ENCODE measurements around the gene ZBTB20. TPM values are rescaled to one million over a fixed set of nuclear protein-coding genes. Genes with fewer than 3 reads are reported as not detected.

Gene ZBTB20
- total RNA-seq, 1 experiment from 2014 or later = 26.5 TPM

DNA sequence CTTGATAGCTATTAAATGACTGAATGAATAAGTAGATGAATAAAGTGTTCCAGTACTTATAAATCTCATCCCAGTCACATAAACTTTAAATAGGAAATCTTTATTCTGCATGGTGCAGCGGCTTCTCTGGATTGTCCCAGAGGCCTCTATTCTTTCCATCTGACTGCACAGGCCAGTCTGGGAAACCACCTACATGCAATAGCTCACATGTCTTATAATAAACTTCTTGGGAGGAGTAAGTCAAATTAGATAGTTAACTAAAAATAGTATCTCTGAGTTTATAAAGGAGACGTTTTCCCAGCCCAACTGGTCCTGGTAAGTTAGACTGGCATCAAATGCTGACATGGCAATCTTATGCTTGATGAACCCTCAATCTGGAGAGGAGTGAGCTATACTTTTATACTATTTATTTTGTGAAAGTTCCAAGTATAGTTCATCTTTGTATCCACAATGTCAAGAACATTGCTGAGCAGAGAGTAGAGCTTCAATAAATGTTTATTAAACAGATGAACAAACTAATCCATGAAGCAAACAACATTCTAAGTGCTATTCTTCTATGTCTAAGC is 435.7 kb downstream of the ZBTB20 start:
- no peak for DNase-seq
- Histone ChIP-seq H3K79me2 (ENCODE audit: low read depth) (no peaks in the 10 kb centered on the region), H3K9me2 (ENCODE audit: insufficient read depth) (no peaks in the 10 kb centered on the region), H3K27ac (no peak overlapping the region), H3F3A (ENCODE audit: insufficient read depth, low read depth) (no peaks in the 10 kb centered on the region), H3K27me3 (ENCODE audit: insufficient read depth, low read depth) (no peaks in the 10 kb centered on the region), H3K9me3 (ENCODE audit: insufficient read depth, low read depth) (no peaks in the 10 kb centered on the region), H4K20me1 (ENCODE audit: insufficient read depth) (no peaks in the 10 kb centered on the region), H3K4me3 (no peak overlapping the region), H3K4me1 (replicated peaks; ENCODE audit: insufficient read depth) (peaks cover 27% of the 10 kb centered on the region), H3K4me2 (no peak overlapping the region), H2AFZ (no peak overlapping the region), H3K36me3 (ENCODE audit: low read depth) (no peaks in the 10 kb centered on the region)
- POLR2A ChIA-PET (ENCODE audit: unreplicated experiment) = no interaction called here
- intact Hi-C loops (cut with micrococcal nuclease; ENCODE audit: unreplicated experiment) = no loop called here
- TF ChIP-seq CTCF (conservative IDR thresholded peaks at IDR 0.05) = no peak
- TF ChIP-seq EZH2 (IDR thresholded peaks at IDR 0.05; ENCODE audit: low read depth) = no peak
- no TSS peak for BruUV-seq (replicated peaks)
- CTCF ChIA-PET = no interaction called here

GRCh38 chr3:114709102-114709501 is 438.0 kb downstream of the ZBTB20 start:
- Histone ChIP-seq H3K9me2 (ENCODE audit: insufficient read depth) (peaks cover 5% of the 10 kb centered on the region; the same call in 1 of the 2 replicates), H3K27ac (no peak overlapping the region), H3K4me2 (no peak overlapping the region), H4K20me1 (ENCODE audit: insufficient read depth) (no peaks in the 10 kb centered on the region), H2AFZ (no peak overlapping the region), H3K4me1 (replicated peaks; ENCODE audit: insufficient read depth) (peaks cover 39% of the 10 kb centered on the region), H3K4me3 (no peak overlapping the region), H3K36me3 (ENCODE audit: low read depth) (no peaks in the 10 kb centered on the region), H3K9me3 (ENCODE audit: insufficient read depth, low read depth) (no peaks in the 10 kb centered on the region), H3K27me3 (ENCODE audit: insufficient read depth, low read depth) (no peaks in the 10 kb centered on the region), H3K79me2 (ENCODE audit: low read depth) (no peaks in the 10 kb centered on the region), H3F3A (ENCODE audit: insufficient read depth, low read depth) (no peaks in the 10 kb centered on the region)
- ChIA-PET POLR2A (ENCODE audit: unreplicated experiment) (no interaction called here), CTCF (no interaction called here)
- intact Hi-C loops (cut with micrococcal nuclease; ENCODE audit: unreplicated experiment) = loop anchor here (5.0 kb wide), 1 partner anchor 212 kb away; no protein-coding TSS in a partner anchor
- no peak for TF ChIP-seq CTCF (conservative IDR thresholded peaks at IDR 0.05)
- TF ChIP-seq EZH2 (IDR thresholded peaks at IDR 0.05; ENCODE audit: low read depth) = no peak
- BruUV-seq (replicated peaks) = no TSS peak
- DNase-seq = no peak

DNA sequence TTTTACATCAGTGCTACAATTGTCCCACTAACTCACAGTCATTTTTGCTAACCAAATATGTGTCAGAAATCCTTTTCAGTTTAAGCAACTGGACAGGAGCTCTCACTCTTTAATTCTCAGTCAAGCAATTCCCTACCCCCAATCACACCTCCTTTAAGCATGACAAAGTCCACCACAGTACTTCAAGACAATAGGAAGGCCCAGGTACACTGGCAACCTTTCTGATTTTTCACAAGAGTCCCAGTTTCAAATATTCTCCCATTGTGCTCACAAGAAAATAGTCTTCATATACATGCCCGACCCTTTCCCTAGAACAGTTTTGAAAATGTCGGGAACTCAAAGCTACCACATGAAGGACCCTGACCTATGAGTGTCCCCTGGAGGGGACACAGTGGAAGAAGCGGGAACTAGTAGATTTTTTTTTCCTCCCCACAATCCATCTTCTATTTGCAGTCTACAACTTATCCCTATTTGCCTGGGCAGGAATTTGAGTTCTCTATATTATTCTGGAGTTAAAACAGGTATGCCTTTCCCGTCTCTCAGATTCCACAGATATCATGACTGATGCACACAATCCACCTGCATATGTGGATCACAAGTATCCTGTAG is 439.7 kb downstream of the ZBTB20 start:
- no peaks in the 10 kb centered on the region for H3K9me3 ChIP-seq (ENCODE audit: insufficient read depth, low read depth)
- BruUV-seq (replicated peaks) = no TSS peak
- H3K4me2 ChIP-seq = peak overlapping the region; percentile 45
- H3K4me3 ChIP-seq = no peak overlapping the region
- ChIA-PET CTCF (no interaction called here), POLR2A (ENCODE audit: unreplicated experiment) (no interaction called here)
- no peaks in the 10 kb centered on the region for H3K79me2 ChIP-seq (ENCODE audit: low read depth)
- H3K4me1 ChIP-seq (replicated peaks; ENCODE audit: insufficient read depth) = peaks cover 39% of the 10 kb centered on the region
- peaks cover 5% of the 10 kb centered on the region; the same call in 1 of the 2 replicates for H3K9me2 ChIP-seq (ENCODE audit: insufficient read depth)
- peak overlapping the region; percentile 56 for H3K27ac ChIP-seq
- DNase-seq = no peak
- no peaks in the 10 kb centered on the region for H4K20me1 ChIP-seq (ENCODE audit: insufficient read depth)
- intact Hi-C loops (cut with micrococcal nuclease; ENCODE audit: unreplicated experiment) = loop anchor here (5.0 kb wide), 1 partner anchor 210 kb away; no protein-coding TSS in a partner anchor
- H2AFZ ChIP-seq = no peak overlapping the region
- H3K27me3 ChIP-seq (ENCODE audit: insufficient read depth, low read depth) = no peaks in the 10 kb centered on the region
- TF ChIP-seq EZH2 (IDR thresholded peaks at IDR 0.05; ENCODE audit: low read depth) (no peak), CTCF (conservative IDR thresholded peaks at IDR 0.05) (no peak)
- H3K36me3 ChIP-seq (ENCODE audit: low read depth) = no peaks in the 10 kb centered on the region
- H3F3A ChIP-seq (ENCODE audit: insufficient read depth, low read depth) = no peaks in the 10 kb centered on the region

Data from PC-9 (cell line).